K562 (cell line): Measurements from ENCODE around the gene MAMDC4.

ENCODE experiments used
- GATA2 ChIP-seq: sonication (generic); formaldehyde crosslinking; IDR thresholded peaks from 2 replicates; pipeline ENCODE4 v1.4.0; 2020; ENCODE audit warnings: mild to moderate bottlenecking, missing genetic modification reagents
- HDAC6 ChIP-seq: IDR thresholded peaks from 2 replicates; pipeline ENCODE4 v1.6.1; 2012; ENCODE audit warnings: low read depth, mild to moderate bottlenecking, control low read depth, inconsistent platforms, low read length, moderate library complexity
- HLTF ChIP-seq: fragments of 450-650 bp; IDR thresholded peaks from 2 replicates; pipeline ENCODE4 v1.6.1; 2016
- HNRNPLL ChIP-seq: fragments of 200-400 bp; formaldehyde crosslinking; IDR thresholded peaks from 2 replicates; pipeline ENCODE4 v1.6.1; 2017; ENCODE audit warnings: low read length, low read depth, mild to moderate bottlenecking; ENCODE audit not compliant: poor library complexity, severe bottlenecking
- IFI16 ChIP-seq: fragments of 250-450 bp; sonication (Bioruptor Pico); IDR thresholded peaks from 2 replicates; pipeline ENCODE4 v2.1.2; 2022; ENCODE audit warnings: mild to moderate bottlenecking, inconsistent platforms
- NFYB ChIP-seq: IDR thresholded peaks from 2 replicates; pipeline ENCODE4 v1.6.1; 2011; ENCODE audit warnings: mild to moderate bottlenecking, moderate library complexity; ENCODE audit not compliant: insufficient read length; ENCODE audit errors: extremely low read depth
- SREBF2 ChIP-seq: sonication (generic); formaldehyde crosslinking; IDR thresholded peaks from 2 replicates; pipeline ENCODE4 v1.4.0; 2020; ENCODE audit warnings: mild to moderate bottlenecking, missing genetic modification reagents
- YBX1 ChIP-seq: fragments of 450-650 bp; IDR thresholded peaks from 2 replicates; pipeline ENCODE4 v1.7.1; 2016; ENCODE audit warnings: mild to moderate bottlenecking
- ZNF146 ChIP-seq: IDR thresholded peaks from one replicate; pipeline ENCODE4 v1.6.1; 2018; ENCODE audit warnings: missing compliant biosample characterization; ENCODE audit not compliant: unreplicated experiment
- ZNF431 ChIP-seq: sonication (generic); formaldehyde crosslinking; IDR thresholded peaks from 2 replicates; pipeline ENCODE4 v1.8.0; 2022; ENCODE audit warnings: mild to moderate bottlenecking, missing genetic modification reagents
- TF ChIP-seq, protein P1 (sequence below), 2 experiments: fragments of 450-650 bp; formaldehyde crosslinking in 1 of 2; IDR thresholded peaks; 2 replicates each; pipeline versions ENCODE4 v1.4.0 to v1.6.1; 2014 to 2020; ENCODE audit warnings: mild to moderate bottlenecking in 2 of 2, borderline replicate concordance in 1 of 2, low read depth in 1 of 2

DNA sequence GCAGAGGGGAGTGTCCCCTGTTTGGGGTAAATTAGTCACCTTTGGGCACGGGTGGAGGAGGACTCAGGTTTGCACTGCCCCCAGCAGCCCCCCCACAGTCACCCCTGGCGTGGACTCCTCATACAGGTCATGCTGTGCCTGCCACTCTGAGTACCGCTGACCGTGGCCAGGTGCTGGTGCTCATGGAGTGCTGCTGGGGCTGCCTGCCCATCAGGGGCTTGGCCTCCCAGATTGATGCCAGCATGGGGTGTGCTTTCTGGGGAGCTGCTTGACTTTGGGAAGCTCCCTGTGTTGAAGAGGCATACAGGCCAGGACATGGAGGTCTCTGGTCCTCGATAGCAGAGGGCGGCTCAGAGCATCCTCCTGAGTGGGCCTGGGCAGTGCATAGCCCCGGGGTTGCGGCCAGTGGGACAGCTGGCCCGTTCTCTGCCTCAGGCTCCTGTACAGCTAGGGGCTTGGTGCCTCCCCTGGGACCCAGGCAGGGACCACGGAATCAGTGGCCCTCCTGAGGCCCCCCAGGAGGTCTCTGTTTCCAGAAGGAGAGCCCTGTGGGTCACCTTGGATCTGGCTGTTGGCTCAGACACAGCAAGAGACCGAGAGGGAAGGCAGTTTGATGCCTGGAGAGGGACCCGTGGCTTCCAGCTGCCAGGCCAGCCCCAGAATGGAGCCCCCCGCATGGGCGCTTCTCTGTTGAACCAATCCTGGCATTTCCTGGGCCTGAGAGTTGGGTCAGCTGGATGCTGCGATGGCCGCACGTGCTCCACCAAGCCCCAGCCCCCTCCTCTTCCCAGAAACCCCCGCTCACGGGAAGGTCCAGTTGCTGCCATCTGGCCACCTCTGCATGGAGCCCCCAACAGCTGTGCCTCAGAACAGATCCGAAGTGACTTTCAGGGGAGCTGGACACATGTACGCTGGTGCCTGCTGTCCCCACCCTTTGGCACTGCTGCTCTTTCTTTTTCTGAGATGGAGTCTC is 15.9 kb upstream of the MAMDC4 start:
- TF ChIP-seq GATA2 (CRISPR knock-in tag): no peak
- TF ChIP-seq NFYB: no peak
- TF ChIP-seq SREBF2 (CRISPR knock-in tag): no peak
- TF ChIP-seq YBX1: no peak
- no peak for TF ChIP-seq HLTF
- no peak for TF ChIP-seq IFI16 (CRISPR knock-in tag)
- TF ChIP-seq HDAC6: no peak
- TF ChIP-seq ZNF431: no peak
- TF ChIP-seq HNRNPLL: no peak
- TF ChIP-seq, protein P1, sequence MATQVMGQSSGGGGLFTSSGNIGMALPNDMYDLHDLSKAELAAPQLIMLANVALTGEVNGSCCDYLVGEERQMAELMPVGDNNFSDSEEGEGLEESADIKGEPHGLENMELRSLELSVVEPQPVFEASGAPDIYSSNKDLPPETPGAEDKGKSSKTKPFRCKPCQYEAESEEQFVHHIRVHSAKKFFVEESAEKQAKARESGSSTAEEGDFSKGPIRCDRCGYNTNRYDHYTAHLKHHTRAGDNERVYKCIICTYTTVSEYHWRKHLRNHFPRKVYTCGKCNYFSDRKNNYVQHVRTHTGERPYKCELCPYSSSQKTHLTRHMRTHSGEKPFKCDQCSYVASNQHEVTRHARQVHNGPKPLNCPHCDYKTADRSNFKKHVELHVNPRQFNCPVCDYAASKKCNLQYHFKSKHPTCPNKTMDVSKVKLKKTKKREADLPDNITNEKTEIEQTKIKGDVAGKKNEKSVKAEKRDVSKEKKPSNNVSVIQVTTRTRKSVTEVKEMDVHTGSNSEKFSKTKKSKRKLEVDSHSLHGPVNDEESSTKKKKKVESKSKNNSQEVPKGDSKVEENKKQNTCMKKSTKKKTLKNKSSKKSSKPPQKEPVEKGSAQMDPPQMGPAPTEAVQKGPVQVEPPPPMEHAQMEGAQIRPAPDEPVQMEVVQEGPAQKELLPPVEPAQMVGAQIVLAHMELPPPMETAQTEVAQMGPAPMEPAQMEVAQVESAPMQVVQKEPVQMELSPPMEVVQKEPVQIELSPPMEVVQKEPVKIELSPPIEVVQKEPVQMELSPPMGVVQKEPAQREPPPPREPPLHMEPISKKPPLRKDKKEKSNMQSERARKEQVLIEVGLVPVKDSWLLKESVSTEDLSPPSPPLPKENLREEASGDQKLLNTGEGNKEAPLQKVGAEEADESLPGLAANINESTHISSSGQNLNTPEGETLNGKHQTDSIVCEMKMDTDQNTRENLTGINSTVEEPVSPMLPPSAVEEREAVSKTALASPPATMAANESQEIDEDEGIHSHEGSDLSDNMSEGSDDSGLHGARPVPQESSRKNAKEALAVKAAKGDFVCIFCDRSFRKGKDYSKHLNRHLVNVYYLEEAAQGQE (IDR thresholded peaks at IDR 0.05; ENCODE audit: borderline replicate concordance): no peak
- TF ChIP-seq, protein P1 (CRISPR knock-in tag; IDR thresholded peaks at IDR 0.05; ENCODE audit: low read depth): no peak
- no peak for TF ChIP-seq ZNF146
